GM19452 (cell line): ENCODE results near the gene PPY.
"Not testable (repeated sequence)": the region's sequence is repeated elsewhere in the genome, so short reads cannot be mapped to it uniquely, and the experiment has no call there.

Experiments used
- ATAC-seq: cut with Tn5 transposase; IDR thresholded peaks from one replicate; pipeline ENCODE4 v1.9.1; 2021; ENCODE audit not compliant: unreplicated experiment

Gene PPY

GRCh38 chr17:43907425-43907981 lies 34.8 kb downstream of the PPY start, which contains the start of gene MPP2:
TSS of gene MPP2 (minus strand) at chr17:43907536. CDS start at chr17:43904460, 3,076 bp downstream.
- no peak for ATAC-seq

DNA sequence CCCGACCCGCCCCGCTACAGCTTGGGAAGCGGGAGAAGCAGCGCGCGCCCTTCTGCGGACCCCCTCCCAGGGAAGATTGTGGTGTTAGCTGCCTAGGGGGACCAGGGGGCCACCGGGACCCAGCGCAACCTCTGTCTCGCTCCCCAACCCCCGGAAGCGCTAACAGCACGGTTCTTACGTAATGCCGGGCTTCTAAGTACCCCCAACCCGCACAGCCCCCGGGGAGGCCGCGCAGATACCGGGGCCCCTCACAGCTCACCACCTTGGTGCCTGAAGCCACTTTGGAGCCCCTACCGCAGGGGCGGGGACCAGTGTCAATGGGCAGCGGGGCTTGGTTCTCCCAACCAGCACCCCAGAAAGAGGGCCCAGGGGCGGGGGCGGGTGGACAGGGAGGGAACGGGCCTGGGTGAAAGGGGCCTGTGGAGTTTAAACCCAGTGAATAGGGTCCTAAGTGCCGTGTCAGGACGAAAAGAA lies 35.3 kb downstream of the PPY start:
- ATAC-seq = no peak

DNA sequence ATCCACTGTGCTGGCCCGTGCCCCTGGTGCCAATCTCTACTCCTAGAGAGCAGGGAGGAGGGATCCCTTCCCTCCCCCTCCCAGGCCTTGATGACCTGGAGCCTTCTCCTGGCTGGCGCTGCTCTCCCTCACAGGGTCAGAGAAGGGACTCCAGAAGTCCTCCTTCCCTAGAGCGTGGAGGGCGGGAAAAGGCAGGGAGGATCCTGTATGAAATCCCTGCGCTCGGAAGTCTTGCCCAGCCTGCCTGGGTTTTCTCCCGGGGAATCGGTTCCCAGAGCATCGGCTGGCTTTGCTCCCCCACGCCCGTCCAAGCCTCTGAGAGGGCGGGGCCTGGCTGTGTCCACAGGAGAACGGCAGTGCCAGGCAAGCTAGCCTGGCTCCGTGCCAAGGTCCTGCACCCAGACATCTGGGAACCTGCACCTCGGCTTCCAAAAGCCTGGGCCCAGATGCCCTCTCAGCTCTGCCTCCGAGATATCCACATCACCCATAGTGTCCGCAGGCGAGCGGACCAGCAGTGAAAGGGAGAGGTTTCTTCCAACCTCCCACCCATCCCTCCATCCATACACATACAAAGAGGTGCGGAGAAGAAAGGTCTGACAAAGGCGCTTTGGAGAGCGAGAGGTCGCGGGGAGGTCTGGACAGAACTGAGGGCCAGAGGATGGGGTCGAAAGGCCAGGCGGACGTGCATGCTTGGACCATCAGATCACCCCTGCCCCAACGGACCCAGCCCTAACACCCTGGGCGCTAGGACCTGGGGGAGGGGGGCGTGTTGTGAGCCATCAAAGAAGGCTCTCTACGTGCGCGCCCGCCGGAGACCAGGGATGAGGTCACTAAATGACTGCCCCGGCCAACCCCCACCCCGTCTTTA lies 36.1 kb downstream of the PPY start:
- no peak for ATAC-seq

DNA sequence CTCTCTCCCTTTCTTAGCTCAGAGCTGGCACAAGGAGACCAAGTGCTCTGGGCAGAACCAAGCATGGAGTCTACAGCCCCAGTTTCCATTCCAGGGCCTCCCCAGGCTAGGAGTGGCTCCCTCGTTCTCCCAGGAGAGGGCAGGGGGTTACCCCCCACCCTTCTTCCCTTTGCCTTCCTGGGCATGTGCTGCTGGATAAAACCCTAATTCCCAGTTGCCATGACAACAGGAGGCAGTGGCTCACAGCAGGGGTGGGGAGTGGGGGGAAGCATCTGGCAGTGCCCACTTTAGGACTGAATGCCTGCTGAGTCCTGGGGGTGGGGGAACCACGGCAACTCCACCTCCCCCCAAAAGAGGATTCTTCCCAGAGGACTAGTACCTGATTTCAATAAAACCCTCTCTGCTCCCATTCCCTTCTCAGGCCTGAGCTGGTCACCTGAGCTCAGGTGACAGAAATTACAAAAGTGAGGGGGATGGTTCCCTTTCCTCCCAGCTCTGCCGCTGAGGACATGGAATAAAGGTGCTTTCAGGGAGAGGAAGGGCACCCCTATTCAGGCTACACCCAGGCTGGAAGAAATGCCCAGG lies 36.8 kb downstream of the PPY start:
- no peak for ATAC-seq

- ATAC-seq = no peak
These were observed 40.3 kb downstream of the PPY start for GRCh38 chr17:43901861-43902589.

DNA sequence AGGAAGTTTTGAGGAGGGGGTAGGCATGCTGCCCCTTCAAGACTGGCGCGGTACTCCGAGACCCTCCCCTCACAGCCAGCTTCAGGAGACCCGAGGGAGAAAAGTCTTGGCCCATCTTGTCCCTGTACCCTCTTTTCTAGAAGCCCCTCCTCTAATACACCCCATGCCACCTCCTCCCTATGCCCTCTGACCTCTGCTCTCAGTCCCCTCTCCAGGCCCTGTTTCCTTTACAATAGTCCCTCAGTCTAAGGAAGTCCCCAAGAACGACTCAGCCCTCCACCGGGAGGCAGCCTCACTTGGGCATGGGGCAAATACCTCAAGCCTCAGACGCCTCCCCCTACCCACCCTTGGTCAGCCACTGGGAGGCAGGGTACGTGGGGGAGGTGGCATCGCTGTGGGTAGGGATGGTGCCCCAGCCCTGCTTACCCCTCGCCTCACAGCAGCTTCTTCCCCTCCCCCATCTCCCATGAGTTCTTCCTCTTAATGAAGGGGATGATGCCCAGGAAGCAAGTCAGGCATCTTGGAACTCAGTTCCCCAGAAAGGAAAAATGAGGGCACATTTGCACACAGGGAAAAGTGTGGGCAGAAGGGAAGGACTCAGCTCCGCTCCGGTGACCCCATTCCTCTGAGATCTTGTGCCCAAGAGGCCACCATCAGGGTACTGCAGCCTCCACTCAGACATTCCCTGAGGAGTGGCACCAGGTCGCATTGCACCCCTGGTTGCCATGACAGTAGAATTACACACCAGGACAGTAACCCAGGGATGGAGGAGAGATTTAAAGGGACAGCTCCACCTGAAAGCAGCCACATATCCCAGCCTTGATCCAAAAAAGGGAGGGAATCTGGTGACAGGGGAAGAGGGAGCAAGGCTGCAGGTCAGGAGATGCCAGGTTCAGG lies 41.2 kb downstream of the PPY start:
- no peak for ATAC-seq

GRCh38 chr17:43900183-43900857 lies 42.0 kb downstream of the PPY start:
- ATAC-seq = peak; percentile 53

DNA sequence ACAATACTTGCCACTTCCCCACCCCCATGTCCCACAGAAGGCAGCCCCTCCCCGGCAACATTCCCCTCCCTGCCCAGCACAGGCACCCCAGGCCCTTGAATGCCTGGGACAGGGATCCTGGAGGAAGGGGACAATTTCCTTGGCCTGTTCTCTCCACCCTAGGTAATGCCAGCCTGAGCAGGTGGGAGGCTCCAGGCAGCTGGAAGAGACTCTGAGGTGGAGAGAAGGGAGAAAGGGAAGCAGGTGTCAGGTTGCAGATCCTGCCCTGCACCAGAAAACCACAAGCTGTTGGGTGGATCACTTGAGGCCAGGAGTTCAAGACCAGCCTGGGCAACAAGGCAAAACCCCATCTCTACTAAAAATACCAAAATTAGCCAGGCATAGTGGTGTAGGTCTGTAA lies 43.8 kb downstream of the PPY start:
- no peak for ATAC-seq

DNA sequence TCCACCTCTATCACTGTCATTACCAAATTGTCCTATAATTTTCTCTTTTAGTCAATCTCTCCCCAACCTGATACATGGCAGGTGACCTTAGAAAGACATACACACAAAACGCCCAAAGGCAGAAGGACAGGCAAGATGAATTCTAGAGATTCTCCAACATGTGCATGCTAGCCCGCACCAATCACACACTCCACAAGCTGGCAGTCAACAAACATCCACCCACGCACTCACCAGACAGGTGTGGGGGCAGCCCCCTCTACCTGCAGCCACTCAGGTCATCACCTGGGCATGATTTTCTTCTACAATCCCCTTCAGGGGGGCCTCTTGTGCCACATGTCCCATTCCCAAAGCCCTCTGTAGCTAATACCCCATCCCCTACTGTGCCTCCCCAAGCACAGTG lies 44.4 kb downstream of the PPY start:
- ATAC-seq = no peak

GRCh38 chr17:43894494-43894893 lies 47.8 kb downstream of the PPY start:
- not testable (repeated sequence) for ATAC-seq

GRCh38 chr17:43892647-43892952 lies 49.7 kb downstream of the PPY start:
- no peak for ATAC-seq

- ATAC-seq = no peak
These were observed 50.2 kb downstream of the PPY start for GRCh38 chr17:43891851-43892646.
